Amniotic stem cell (primary cell): ENCODE data around the gene NT5DC4.
A peak's percentile ranks its signal among the peaks of the same experiment; 100 is the strongest.

Source experiments
- DNase-seq: peaks from one replicate; lab custom pipeline; 2025; lab: John Stamatoyannopoulos, UW

Gene NT5DC4

GRCh38 chr2:112723547-112723940 is 2.7 kb downstream of the NT5DC4 start:
- DNase-seq, result no peak

GRCh38 chr2:112723995-112724394 is 3.2 kb downstream of the NT5DC4 start:
- DNase-seq, result no peak

- DNase-seq, result no peak
These were observed 4.0 kb downstream of the NT5DC4 start for GRCh38 chr2:112724591-112725525.

GRCh38 chr2:112725545-112726457 is 5.0 kb downstream of the NT5DC4 start:
- DNase-seq, result no peak

- DNase-seq, result peak; percentile 60
These were observed 5.8 kb downstream of the NT5DC4 start for GRCh38 chr2:112726487-112727190.

GRCh38 chr2:112727276-112728028 is 6.6 kb downstream of the NT5DC4 start:
- DNase-seq, result no peak

GRCh38 chr2:112728029-112728362 is 7.2 kb downstream of the NT5DC4 start:
- no peak for DNase-seq

- DNase-seq, result no peak
These were observed 7.8 kb downstream of the NT5DC4 start for GRCh38 chr2:112728378-112729175.

GRCh38 chr2:112730216-112730615 is 9.4 kb downstream of the NT5DC4 start:
- DNase-seq, result no peak

GRCh38 chr2:112730791-112731190 is 10.0 kb downstream of the NT5DC4 start:
- DNase-seq, result no peak

- no peak for DNase-seq
These were observed 10.7 kb downstream of the NT5DC4 start for GRCh38 chr2:112731479-112731878.

- DNase-seq, result no peak
These were observed 12.6 kb downstream of the NT5DC4 start for GRCh38 chr2:112733456-112733855.

- no peak for DNase-seq
These were observed 13.1 kb downstream of the NT5DC4 start for GRCh38 chr2:112733871-112734270.

- DNase-seq, result no peak
These were observed 16.9 kb downstream of the NT5DC4 start for GRCh38 chr2:112737542-112738232.

- no peak for DNase-seq
These were observed 19.7 kb downstream of the NT5DC4 start for GRCh38 chr2:112740527-112740926.

- DNase-seq, result peak; percentile 52
These were observed 29.1 kb downstream of the NT5DC4 start for GRCh38 chr2:112749755-112750559.

GRCh38 chr2:112750560-112750843 is 29.7 kb downstream of the NT5DC4 start:
- no peak for DNase-seq

GRCh38 chr2:112751451-112752197 is 30.8 kb downstream of the NT5DC4 start:
- no peak for DNase-seq

- no peak for DNase-seq
These were observed 31.8 kb downstream of the NT5DC4 start for GRCh38 chr2:112752667-112753066.
